ENCODE results near the gene TEKTIP1.
"Not testable (repeated sequence)": the region's sequence is repeated elsewhere in the genome, so short reads cannot be mapped to it uniquely, and the experiment has no call there.

TEKTIP1 gene

DNA sequence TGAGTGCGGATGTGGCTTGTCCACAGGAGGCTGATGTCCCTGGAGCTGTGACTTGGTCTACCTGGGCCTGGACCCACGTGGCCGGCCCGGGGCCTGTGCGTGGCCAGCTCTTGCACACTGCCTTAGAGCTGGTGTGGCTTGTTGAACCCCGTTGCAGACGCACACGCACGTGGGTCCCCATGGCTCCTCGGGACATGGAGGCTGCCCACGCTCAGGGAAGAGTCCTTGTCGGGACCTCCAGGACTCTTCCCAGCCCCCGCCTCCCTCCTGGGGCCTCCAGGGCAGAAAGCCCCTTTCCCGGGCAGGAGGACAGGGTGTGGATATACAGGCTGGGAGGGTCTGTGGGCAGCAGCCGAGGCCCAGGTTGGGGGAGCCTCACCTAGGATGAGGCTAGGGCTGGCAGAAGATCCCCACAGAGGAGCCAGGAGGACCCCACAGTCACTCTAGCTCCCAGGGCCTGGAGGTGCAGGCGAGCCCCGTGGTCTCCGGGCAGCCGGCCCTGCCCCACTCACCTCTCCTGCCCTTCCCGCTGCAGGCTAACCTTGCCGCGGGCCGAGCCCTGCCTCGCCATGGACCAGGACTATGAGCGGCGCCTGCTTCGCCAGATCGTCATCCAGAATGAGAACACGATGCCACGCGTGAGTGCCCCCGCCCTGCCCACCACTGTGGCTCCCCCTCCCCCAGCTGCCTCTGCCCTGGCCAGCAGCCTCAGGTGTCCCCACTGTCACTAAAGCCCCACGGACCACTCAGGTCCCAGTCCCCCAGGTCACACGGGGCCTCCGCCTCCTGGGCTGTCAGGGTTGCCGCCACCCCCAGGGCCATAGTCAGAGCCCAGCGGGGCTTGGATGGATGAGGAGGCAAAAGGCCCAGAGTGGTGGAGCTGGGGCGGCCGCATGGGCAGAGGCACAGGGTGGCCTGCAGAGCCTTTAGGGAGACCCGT, 16.3 kb upstream of the TEKTIP1 start:
- DNase-seq = no peak

DNA sequence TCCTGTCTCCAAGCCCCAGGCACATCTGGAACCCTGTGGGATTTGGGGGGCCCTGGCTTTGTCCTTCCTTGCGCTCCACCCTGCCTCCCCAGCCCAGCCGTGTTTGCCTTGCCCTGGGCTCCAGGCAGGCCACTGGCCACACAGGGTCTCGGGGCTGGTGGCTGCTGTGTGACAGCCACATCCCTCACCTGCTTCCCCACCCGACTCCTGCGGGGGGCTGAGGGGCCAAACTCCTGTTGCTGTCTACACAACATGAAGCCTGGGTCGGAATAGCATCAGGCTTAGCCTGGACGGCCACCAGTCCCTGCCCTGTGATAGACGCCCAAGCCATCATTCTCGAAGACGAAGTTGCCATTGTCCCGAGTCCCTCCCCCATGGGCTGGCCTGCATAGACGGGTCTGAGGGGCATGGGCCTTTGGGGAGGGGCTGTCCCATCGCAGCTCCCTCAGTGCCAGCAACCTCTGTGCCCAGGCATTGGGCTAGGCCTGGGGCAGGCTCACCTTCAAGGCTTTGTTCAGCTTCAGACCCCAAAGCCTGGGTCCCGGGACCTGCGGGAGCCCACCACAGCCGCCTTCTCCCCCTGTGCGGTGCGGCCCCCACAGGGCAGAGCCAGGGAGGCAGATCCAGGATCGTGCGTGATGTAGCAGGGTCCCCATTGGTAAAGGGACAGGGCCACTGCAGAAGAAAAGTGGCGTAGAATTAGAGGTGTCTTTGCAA, 15.5 kb upstream of the TEKTIP1 start:
- no peak for DNase-seq

DNA sequence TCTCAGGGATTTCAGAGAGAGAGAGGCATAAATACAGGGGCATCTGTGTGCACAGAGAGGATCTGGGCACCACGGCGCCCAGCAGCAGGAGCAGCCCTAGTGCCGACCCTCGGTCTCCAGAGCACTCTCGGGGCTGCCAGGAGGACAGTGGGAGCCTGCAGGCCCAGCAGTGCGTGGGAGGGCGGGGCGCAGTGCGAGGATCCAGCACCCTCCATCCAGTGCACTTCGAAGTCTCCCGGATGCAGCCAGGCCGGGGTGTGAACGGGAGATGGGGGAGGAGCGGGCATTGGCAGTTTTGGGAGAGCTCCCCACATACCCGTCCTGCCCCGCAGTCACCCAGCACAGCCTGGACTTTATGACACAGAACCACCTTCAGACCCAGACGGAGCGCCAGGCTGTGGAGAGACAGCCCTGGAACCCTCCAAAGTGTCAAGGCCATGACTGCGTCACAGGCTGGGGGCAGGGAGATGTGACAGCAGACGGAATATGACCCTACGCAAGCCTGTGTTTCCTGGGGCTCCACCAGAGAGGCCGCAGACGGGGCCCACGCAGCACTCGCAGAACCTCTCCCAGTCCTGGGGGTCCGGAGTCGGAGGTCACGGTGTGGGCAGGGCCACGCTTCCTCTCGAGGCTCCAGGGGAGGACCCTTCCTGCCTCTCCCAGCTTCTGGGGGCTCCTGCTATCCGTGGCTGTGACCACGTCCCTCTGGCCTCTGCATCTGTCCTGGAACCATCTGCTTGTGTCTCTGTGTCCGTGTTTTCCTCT, 14.7 kb upstream of the TEKTIP1 start:
- DNase-seq = no peak

DNA sequence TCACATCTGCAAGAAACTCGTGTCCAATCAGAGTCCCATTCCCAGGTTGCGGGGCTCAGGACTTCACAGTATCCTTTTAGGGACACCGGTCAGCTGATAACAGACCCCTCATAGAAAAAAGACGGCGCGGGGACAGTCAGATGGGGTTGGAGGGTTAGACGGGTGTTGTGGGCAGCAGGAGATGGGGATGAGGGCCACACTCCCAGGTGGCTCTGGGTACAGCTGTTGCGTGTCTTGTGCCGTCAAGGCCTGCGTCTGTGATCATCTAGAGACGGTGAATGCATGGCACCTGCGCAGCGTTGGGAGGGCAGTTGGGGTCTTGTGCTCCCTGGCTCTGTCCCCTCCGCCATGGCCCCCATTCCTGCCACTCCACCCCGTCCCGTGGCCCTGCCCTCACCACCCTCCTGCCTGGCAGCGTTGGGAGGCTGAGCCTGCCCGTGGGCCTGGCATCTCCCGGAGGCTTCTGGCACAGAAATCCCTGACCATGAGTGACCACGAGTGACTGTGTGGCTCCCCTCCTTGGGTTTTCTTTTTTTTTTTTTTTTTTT, 14.0 kb upstream of the TEKTIP1 start:
- DNase-seq = no peak

DNA sequence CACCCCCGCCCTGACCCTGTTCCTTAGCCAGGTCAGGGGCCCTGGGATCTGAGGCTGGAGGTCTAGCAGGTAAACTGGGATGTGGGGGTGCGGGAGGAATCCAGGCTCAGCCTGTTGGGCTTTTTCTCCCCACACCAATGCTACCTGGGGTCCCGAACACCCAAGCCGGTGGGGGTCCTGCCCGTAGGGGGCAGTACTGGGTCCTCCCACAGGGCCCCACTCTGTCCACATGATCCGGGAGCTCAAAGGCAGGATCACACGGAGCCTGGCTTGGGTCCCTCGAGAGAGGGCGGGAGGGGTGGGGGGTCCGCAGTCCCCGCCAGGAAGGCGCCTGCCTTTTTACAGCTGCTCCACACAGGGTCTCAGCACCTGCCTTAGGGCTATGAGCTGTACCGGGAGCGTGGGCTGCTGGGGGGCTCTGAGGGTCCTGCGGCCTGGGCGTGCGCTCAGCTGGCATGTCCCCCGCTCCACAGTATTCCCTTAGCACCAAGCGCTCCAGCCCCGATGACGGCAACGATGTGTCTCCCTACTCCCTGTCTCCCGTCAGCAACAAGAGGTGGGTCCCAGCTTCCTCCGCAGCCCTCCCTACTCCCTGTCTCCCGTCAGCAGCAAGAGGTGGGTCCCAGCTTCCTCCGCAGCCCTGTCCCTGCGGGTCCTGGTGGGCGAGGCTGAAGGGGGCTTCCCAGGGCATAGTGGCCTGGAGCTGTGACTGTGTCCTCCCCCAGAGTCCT, 12.3 kb upstream of the TEKTIP1 start:
- DNase-seq = no peak

DNA sequence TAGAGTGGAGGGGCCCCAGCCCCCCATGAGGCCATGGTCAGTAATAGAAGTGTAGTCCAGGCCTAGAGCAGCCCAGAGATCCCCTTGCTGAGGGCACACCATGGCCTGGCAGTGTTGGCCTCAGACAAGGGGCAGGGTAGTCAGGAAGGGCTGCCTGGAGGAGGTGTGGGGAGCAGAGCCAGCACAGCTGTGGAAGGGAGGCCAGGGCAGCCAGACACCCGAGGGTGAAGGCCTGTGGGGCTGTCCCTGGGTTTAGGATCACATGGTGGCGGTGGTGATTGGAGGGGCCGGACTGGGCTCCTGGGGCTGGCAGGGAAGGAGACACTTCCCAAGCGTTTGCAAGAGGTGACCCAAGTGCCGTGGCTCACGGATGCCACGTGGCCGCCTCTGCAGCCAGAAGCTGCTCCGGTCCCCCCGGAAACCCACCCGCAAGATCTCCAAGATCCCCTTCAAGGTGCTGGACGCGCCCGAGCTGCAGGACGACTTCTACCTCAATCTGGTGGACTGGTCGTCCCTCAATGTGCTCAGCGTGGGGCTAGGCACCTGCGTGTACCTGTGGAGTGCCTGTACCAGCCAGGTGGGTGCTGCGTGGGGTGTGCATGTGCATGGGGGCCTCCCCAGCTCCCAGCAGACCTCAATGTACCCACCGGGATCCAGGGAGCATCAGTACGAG, 11.6 kb upstream of the TEKTIP1 start:
- no peak for DNase-seq

- no peak for DNase-seq
Measured at GRCh38 chr19:3528080-3528479, 10.9 kb upstream of the TEKTIP1 start.

DNA sequence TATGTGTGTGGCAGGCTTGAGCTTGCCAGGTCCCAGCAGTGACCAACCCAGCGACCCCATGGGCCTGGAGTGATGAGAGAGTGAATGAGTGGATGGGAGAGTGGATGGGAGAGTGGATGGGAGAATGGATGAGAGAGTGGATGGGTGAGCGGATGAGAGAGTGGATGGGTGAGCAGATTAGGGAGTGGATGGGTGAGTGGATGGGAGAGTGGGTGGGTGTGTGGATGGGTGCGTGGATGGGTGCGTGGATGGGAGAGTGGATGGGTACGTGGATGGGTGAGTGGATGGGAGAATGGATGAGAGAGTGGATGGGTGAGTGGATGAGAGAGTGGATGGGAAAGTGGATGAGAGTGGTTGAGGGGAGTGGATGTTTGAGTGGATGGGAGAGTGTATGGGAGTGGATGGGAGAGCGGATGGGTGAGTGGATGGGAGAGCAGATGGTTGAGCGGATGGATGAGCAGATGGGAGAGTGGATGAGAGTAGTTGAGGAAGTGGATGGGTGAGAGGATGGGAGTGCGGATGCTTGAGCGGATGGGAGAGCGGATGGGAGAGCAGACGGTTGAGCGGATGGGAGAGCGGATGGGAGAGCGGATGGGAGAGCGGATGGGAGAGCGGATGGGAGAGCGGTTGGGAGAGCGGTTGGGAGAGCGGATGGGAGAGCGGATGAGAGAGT, 10.3 kb upstream of the TEKTIP1 start:
- DNase-seq = no peak

DNA sequence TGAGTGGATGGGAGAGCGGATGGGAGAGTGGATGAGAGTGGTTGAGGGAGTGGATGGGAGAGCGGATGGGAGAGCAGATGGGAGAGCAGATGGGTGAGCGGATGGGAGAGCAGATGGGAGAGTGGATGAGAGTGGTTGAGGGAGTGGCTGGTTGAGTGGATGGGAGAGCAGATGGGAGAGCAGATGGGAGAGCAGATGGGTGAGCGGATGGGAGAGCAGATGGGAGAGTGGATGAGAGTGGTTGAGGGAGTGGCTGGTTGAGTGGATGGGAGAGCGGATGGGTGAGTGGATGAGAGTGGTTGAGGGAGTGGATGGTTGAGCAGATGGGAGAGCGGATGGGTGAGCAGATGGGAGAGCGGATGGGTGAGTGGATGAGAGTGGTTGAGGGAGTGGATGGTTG, 9.7 kb upstream of the TEKTIP1 start:
- not testable (repeated sequence) for DNase-seq

GRCh38 chr19:3530389-3530788, 8.6 kb upstream of the TEKTIP1 start:
- DNase-seq = no peak

DNA sequence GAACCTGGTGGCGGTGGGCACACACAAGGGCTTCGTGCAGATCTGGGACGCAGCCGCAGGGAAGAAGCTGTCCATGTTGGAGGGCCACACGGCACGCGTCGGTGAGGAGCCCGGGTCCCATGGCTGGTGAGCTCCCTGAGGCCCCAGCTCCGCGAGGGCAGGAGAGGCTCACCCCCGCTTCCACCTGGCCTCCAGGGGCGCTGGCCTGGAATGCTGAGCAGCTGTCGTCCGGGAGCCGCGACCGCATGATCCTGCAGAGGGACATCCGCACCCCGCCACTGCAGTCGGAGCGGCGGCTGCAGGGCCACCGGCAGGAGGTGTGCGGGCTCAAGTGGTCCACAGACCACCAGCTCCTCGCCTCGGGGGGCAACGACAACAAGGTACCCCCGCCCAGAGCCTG, 7.3 kb upstream of the TEKTIP1 start:
- DNase-seq = no peak

GRCh38 chr19:3532154-3532786, 6.7 kb upstream of the TEKTIP1 start:
- no peak for DNase-seq

- DNase-seq = no peak
Measured at GRCh38 chr19:3533033-3533432, 5.9 kb upstream of the TEKTIP1 start.

- DNase-seq = no peak
Measured at GRCh38 chr19:3533563-3534216, 5.3 kb upstream of the TEKTIP1 start.

GRCh38 chr19:3534375-3535234, 4.4 kb upstream of the TEKTIP1 start:
- no peak for DNase-seq

DNA sequence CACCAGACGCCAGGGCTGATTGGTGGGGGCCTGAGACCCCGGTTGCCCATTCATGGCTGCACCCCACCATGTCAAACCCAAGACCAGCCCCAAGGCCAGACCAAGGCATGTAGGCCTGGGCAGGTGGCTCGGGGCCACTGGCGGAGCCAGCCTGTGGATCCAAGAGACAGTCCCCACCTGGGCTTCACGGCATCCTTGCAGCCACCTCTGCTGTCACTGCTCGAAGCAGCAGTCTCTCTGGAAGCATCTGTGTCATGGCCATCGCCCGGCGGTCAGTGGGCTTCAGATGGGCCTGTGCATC, 3.8 kb upstream of the TEKTIP1 start:
- DNase-seq = no peak

- DNase-seq = no peak
Measured at GRCh38 chr19:3535563-3535965, 3.4 kb upstream of the TEKTIP1 start.

DNA sequence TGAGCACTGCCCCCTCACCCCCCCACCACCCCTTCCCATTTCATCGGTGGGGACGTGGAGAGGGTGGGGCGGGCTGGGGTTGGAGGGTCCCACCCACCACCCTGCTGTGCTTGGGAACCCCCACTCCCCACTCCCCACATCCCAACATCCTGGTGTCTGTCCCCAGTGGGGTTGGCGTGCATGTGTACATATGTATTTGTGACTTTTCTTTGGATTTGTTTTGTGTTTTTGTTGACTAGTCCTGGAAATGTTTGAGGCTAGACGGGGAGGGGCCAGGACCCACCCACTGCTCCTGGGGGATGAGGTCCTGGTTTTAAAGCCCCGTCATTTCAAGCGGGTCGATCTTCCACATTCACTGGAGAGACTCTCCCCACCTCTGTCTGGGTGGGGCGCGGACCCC, 3.0 kb upstream of the TEKTIP1 start:
- DNase-seq = no peak
